Hematopoietic multipotent progenitor cell (in vitro differentiated cells): ENCODE measurements around the gene TBC1D17. TPM values are rescaled to one million over a fixed set of nuclear protein-coding genes. Genes with fewer than 3 reads are reported as not detected.

Source experiments
- DNase-seq, 3 donors: peaks; one replicate each; pipeline ENCODE4 v3.0.0-alpha.2; 2011 to 2015; ENCODE audit warnings: low read depth in 2 of 3, low spot score in 2 of 3
- total RNA-seq: library from RNA; depleted of rRNA; stranded (reverse); fragments of >200 nt; gene quantifications from one replicate; pipeline ENCODE4 v1.2.3, GENCODE V29; 2012

The TBC1D17 gene
- total RNA-seq, 1 donor: 7.8 TPM

DNA sequence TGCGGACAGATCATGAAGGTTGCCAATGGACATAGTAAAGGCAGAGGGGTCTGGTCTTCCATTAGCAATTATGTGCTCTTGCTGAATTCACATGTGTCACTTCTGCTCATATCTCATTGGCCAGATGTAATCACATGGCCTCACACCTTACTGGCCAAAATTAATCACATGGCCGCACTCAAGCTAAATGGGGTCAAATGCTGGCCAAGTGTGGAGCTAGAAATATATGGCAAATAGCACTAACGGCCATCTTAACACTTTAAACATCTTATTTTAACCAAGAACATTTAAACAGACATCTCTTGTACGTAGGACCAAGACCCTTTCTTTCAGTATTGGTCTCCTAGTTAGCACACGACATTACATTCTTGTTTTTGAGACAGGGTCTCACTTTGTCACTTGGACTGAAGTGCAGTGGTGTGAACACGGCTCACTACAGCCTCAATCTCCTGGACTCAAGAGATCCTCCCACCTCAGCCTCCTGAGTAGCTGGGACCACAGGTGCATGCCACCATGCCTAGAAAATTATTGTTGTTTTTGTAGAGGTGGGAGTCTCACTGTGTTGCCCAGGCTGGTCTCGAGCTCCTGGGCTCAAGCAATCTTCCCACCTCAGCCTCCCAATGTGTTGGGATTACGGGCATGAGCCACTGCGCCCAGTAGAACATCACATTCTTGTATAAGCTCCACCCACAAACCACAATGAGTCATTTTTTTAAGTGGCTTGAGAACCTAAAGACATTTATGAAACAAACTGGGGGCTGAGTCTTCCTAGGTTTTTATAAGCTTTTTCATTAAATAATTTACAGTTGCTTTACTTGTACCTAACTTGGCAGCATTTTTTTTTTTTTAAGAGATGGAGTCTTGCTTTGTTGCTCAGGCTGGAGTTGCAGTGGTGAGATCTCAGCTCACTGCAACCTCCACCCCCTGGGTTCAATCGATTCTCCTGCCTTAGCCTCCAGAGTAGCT, 29.5 kb upstream of the TBC1D17 start:
- DNase-seq: peak in 2 of 3 donors; percentile 68 to 76

DNA sequence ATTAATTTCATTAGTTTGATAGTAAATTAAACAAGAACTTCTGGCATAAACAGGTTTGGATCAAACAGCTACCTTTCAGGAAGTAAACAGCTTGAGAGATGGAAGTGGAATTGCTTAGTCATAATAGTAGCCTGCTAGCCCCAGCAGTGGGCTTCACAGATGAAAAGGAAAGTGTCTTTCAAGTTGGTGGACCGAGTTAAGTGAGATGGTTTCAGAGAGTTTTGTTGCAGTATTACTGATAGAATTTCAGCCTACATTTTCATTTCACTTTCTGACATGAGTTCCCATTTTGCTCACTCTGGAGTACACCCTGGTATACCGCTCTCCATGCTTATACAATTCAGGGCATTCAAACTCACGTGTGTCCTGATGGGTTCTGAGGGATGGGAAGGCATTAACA, 28.6 kb upstream of the TBC1D17 start:
- DNase-seq: no peak

DNA sequence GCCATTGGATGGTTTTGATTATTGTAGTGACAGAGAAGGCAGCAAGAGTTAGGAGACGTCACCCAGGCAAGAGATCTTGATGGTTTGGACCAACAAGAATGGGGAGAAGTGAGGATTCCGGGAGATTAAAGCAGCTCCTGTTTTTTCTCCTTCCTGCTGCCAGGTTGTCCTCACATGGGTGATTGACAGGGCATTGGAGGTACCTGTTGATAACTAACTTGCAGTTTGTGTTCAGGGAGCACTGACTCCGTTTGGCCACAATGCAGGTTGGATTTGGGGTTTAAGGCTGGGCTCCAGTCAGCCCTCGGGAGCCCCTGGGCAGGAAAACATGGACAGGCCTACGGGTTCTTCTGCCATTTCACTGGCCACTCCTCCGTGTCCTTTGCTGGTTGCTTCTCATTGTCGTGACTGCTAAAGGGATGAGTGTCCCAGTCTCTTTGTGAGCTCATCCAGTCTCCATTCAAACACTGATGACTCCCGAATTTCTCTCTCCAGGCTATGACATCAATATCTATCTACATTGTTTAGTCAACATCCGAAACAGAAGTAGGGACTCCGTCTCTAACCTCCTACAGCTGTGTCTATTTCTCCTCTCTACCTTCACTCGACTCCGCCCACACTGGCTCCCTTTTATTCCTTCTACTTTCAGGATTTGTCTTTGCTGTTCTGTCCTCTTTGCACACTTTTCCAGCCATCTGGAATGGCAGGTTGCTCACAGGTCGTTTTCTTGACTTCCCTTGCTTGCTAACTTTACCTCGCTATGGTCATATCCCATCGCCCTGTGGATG, 27.9 kb upstream of the TBC1D17 start:
- no peak for DNase-seq

DNA sequence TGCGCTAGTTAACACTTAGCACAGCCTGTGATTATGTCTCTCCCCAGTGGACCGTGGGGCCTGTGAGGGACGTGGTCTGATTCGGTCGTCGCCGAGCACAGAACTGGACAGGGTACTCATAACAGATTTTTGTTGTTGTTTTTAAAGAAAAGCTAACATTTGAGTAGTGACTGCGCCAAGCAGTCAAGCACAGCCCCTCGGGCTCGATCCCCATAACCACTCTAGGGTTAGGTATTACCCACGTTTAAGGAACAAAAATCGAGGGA, 27.3 kb upstream of the TBC1D17 start:
- no peak for DNase-seq

DNA sequence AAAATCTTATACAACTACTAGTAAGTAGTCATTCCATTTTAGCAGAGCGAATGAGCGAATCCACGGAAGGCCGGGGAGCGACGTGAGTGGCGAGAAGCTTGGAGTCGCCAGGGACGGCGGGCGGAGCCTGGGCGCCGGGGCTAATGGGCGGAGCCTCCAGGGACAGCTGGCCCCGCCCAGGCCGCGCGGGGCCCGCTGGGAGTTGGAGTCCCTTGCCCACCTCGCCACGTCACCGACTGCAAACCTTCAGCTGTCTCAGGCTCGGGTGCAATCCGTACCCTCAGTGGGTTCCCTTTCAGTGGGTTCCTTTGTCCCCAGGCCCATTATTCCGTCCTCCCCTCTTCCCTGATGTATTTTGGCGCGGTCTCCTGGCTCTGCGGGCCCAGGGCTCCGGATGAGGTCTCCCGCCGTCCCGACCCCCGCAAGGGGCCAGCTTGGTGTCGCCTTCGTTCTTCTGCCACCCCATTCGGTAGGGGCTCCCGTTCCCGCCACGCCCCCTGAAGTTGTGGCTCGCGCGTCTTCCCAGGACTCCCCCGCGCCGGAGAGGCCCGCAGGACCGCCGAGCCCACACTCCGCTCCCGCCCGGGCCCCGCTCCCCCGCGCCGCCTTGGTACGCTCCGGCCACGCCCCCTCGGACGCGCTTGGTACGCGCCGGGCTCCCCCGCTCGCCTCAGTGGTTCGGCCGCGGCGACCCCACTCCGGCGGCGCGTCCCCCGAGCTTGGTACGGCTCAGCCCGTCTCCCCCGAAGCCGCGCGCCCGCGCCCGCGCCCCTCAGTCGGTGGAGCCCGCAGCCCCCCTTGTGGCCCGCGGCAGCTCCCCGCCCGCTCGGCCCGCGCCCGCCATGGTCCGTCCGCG, 26.8 kb upstream of the TBC1D17 start, which contains the start of gene PTOV1:
TSS of gene PTOV1 (plus strand) at position 673 of the 856 bp plus-strand sequence.
- peak; percentile 77 to 94 (median 90) for DNase-seq

DNA sequence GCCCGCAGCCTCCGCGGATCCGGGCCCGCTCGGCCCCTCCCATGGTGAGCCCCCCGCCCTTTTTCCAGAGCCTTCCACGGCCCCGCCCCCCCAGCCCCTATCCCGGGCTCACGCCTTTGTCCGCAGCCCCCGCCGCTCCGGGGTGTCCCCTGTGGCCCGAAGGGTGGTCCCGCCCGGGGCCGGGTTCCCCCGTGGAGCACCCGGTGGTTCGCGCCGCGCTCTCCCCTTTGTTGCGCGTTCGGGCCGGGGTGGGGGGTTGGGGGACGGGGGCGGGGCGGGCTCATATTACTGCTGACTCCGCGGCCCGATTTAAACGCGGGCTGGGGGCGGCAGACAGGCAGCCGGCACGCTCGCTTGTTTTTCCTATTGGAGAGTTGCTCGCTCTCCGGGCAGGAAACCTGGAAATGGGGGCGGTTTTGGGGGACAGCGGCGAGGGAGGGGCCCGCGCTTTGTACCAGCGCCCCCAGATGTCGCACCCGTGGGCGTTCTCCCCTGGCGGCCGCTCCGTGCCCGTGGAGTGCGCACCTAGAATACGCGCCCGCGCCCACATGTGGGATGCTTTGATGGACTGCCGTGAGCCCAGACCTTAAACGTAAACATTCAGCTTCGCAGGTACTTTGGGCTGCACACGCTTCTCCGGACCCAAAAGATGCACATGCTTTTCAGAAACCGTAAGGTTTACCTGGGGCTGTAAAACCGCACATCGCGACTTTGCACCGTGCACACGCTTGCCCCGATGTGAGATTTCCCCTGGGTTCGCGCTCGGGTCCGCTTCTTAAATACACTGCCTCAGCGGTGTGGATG, 25.8 kb upstream of the TBC1D17 start:
- DNase-seq: peak in 1 of 3 donors; percentile 29

DNA sequence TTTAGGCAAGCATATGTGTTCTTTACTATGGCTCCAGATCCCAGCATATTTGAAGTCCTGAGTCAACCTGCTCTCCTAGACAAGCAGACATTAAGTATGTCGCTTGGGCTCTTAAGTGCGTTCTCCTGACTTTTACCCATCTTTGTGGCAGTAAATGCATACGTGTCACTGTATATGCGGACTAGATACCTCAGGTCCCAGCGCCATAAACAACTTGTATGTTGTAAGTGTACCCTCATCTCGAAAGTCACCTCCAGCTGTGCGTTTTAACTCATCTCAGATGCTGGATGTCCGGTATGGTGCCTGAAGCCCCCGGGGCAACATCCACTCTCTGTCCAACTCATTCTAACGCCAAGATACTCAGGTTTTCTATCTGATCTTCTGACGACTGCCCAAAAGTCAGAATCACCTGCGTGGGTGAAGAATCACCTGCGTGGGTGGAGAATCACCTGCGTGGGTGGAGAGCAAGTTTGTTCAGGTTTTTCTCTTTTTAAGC, 24.8 kb upstream of the TBC1D17 start:
- no peak for DNase-seq

DNA sequence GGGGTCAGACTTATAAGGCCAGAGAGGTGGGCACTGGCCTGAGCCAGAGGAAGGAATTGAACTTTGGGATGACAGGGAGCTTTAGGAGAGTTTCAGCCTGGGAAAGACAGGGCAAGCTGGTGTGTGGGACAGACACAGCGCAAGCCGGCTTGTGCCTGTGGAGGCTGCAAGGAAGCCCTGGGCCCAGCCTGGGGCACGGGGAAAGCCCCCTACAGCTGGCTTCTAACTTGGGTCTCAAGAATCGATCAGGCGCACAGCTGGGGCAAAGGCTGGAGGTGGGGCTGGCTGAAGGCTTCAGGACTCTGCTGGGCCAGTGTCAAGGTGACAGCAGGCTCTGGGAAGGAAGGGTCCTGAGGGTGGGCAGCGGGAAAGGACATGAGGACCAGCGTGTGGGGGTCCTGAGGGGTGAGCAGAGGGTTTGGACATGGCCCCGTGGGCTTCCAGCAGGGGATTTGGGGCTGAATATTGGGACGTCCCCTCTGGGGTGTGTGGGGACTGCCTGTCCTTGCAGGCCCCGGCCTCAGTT, 23.6 kb upstream of the TBC1D17 start:
- DNase-seq: no peak

DNA sequence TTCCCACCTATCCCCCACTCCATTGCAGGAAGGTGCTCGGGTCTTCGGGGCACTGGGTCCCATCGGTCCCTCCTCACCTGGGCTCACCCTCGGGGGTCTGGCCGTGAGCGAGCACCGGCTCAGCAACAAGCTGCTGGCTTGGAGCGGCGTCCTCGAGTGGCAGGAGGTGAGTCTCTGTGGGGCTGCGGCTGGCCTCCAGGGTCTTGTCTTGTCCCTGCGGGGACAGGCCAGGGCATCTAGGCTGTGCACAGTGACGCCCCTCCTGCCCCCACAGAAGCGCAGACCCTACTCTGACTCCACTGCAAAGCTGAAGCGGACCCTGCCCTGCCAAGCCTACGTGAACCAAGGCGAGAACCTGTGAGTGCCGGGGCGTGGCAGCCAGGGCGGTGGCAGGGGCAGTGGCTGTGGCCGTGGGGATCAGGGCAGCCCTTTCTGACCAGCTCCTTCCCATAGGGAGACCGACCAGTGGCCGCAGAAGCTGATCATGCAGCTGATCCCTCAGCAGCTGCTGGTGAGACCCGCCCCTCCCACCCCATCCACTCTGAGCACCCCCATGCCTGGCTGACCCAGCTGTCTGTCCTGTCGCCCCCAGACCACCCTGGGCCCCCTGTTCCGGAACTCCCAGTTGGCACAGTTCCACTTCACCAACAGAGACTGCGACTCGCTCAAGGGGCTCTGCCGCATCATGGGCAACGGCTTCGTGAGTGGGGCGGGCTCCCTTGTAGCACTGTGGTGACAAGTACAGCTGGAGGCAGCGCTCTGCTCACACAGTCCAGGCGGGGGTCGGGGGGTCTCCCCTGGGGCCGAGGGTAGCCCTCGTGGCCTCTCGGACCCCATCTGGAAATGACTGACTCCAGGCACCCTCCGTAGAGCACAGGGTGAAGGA, 22.9 kb upstream of the TBC1D17 start:
- no peak for DNase-seq

DNA sequence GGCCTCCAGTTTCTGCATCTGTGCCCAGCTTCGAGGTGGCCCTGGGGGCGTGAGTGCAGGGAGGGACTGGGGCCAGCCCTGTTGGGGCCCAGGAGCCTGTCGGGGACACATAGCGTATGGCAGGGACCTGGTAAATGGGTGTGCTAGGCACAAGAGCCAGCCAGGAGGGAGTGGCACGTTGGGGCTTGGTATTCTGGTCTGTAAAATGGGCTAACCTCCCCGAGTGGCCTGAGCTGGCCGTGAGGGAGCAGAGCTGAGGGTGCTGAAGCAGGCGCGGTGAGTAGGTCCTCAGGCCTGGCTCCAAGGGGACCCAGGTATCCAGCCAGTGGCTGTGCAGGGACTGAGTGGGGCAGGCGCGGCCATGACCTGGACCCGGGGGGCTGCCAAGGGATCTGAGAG, 22.2 kb upstream of the TBC1D17 start:
- DNase-seq: no peak

DNA sequence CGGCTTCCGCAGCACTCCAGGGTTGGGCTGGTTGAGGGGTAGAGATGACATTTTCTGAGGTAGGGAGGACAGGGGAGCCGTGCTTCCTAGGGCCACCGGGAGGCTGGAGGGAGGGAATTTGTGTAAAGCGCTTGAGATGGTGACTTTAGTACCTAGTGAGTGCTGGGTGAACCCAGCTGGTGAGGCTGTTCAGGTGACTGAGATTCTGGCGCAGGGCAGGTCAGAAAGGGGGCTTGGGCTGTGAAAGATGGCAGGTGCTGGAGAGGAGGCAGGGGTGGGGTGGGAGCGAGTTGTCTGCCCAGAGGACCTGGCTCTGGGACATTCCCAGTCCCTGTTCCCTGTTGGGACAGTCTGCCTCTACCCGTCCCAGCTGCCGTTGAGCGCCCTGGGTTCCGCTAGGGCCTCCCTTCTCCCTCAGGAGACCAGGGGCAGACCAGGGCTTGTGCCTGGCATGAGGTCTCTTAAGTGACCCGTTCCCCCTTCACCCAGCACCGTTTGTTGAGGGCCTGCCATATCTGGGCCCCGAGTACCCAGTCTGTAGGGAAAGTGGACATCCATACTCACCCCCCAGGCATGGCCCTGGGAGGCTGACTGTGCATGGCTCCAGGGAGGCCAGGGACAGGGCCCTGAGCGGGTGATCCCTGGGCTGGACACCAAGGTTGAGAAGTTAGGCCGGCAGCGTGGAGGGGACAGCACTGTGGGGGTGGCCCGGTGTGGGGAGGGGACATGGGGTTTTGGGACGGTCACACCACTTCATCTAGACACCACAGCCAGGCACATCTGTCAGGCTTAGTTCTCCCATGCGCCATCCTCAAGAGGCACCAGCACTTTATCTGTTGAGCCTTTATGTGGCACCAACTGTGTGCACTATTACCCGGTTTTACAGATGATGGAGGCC, 21.6 kb upstream of the TBC1D17 start:
- DNase-seq: no peak

DNA sequence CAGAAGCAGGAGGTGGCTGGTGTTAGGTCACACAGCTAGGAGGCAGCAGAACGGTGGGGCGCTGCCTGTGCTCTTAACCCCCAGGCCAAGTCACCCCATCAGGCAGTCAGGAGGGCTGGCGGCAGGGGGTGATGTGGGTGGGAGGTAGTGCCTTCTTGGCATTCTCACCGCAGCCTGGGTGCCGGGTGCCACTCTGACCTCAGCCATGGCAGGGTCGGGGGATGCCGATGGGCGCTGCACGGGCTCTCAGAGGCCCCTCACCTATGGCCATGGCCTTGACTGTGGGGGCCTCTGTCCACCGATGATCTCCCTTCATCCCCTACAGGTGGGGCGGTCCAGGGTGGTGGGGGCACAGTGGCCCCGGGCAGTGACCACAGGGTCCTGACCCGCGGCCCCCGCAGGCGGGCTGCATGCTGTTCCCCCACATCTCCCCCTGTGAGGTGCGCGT, 20.9 kb upstream of the TBC1D17 start:
- no peak for DNase-seq

DNA sequence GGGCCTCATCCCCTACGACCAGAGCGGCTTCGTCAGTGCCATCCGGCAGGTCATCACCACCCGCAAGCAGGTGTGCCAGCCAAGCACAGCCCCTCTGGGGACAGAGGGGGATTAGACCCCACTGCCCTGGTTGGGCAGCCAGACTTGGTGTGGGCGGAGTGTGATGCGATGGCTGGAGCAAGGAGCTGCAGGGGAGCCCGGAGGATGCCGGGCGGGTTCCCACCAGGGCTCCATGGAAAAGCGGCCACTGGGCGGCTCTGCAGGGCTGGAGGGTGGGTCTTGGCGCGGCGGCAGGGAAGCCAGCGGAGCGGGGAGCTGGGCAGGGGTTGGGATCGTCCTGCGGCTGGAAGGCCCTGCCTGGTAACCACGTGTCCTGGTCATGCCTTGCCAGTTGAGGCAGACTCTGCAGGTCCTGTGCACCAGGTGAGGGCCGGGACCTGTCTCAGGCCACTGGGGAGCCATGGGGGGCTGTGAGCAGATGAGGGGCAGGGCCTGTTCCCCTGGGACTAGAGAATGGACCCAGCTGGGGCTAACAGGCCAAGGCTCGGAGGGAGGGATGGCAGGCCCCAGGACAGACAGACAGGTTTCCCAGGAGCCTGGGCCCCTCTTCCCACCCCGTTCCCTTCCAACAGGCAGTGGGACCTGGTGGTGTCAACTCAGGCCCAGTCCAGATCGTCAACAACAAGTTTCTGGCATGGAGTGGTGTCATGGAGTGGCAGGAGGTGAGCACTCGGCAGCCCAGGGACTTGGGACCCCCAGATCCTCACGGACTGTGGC, 20.3 kb upstream of the TBC1D17 start:
- no peak for DNase-seq

DNA sequence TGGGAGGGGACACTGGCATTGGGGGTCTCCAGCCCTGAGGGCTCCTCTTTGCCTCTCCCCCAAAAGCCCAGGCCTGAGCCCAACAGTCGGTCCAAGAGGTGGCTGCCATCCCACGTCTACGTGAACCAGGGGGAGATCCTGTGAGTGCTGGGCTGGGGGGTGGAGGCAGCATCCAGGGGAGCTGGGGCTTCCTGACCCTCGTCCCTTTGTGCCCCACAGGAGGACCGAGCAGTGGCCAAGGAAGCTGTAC, 19.7 kb upstream of the TBC1D17 start:
- no peak for DNase-seq

DNA sequence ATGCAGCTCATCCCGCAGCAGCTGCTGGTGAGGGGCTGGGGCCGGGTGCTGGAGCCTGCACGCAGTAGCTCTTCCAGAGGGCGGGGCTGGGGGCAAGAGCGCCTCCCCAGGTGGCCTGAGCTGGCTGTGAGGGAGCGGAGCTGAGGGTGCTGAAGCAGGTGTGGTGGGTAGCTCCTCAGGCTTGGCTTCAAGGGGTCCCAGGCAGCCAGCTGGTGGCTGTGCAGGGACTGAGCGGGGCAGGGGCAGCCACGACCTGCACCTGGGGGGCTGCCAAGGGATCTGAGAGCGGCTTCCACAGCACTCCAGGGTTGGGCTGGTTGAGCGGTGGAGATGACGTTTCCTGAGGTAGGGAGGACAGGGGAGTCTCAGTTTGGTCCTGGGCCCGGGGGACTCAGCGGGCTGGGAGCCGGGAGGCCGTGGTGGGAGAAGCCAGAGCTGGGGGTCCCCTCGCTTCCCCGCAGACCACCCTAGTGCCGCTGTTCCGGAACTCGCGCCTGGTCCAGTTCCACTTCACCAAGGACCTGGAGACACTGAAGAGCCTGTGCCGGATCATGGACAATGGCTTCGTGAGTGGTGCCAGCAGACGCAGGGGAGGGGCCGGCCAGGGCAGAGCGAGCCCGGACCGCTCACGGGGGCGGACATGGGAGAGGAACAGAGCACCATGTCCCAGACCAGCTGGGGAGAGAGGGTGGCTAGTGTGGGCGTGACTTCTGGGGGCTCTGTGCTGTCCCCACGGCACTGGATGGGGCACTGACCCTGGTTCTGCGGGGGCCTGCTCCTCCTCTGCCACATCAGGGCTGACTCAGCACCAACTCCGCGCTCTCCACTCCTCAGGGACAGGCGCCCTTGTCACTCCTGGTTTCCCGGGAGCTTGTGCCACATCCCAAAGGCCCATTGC, 19.2 kb upstream of the TBC1D17 start:
- no peak for DNase-seq

DNA sequence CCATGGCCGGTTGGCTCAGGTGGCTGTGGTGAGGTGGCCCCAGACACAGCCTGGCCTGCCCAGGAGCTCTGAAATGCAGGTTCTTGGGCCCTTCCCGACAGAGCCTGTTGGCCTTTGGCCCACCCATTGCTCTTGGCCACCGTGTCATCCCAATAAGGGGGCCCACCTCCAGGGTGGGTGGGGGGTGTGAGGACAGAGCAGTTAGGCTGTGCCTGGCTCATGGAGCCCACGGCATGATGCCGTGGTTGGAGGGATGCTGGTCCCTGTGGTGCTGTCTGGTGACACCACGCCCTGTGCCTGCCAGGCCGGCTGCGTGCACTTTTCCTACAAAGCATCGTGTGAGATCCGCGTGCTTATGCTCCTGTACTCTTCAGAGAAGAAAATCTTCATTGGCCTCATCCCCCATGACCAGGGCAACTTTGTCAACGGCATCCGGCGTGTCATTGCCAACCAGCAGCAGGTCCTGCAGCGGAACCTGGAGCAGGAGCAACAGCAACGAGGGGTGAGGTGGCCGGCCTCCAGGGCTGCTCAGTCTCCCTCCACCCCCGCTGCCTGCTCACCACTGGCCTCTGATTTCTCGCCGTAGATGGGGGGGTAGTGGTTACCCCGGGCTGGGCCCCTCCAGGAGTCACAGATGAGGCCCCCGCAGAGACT, 17.7 kb upstream of the TBC1D17 start:
- no peak for DNase-seq
